HG03097 (cell line): ENCODE measurements around the gene EPHA6.

Source experiments
- ATAC-seq: cut with Tn5 transposase; IDR thresholded peaks from one replicate; pipeline ENCODE4 v1.9.1; 2021; ENCODE audit not compliant: unreplicated experiment, low FRiP score

EPHA6 gene

DNA sequence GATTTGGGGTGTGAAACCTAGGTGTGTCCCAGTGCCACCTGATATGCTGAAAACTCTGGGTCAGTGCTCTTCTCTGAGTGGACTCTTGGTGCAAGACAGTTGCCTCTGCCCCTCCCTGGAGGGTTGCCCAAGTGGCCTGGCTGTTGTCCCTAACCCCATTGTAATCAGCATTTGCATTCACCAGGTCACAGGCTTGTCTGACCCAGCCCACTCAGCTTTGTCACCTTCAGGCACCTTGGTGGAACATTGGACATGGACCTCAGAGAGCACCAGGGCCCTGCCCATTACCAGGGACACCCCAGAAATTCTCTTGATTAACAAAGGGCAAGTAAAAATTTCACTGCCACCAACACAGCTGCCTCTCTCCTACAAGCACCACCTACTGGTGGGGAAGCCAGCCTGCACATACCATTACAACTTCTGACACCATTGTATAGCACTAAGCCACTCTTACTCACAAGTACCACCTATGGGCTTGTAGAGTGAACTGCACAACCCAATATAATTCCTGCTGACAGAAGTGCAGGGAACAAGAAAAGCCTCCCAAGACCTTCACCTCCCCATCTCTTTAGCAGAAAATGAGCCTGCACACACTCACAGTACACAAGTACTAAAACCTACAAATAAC is 324.6 kb downstream of the EPHA6 start:
- no peak for ATAC-seq

DNA sequence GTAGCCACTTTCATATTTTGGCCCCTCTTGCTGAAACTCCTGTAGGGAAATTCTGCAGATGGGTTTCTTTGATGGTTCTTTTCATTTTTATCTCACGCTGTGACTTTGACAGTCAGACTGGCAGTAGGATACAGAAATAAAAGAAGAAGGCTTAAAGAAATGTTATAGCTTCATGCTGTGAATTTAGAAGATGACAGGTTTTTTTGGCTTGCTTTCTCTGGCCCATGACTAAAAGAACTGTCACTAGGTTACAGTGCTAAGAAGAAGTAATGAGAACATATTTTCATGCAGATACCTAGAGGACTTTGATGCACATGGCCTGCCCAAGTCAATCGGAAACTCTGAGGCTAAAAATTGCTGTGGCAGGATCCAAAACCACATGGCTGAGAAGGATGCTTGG is 334.5 kb downstream of the EPHA6 start:
- no peak for ATAC-seq

DNA sequence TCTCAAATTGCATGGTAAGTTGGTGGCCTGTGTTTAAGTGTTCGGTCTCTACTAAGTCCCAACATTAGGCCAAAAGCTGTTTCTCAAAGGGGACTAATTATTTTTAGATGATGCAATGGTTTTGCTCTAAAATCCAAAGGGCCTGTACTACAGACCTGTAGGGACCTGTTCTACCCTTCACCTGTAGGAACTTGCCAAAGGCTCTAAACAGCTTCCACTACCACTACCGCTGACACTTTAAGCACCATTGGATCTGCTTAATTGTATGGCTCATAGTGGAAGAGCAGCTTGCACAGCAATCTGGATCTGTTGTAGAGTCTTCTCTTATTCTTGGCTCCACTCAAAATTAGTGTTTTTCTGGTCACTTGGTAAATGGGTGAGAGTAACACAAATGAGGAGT is 346.8 kb downstream of the EPHA6 start:
- no peak for ATAC-seq

DNA sequence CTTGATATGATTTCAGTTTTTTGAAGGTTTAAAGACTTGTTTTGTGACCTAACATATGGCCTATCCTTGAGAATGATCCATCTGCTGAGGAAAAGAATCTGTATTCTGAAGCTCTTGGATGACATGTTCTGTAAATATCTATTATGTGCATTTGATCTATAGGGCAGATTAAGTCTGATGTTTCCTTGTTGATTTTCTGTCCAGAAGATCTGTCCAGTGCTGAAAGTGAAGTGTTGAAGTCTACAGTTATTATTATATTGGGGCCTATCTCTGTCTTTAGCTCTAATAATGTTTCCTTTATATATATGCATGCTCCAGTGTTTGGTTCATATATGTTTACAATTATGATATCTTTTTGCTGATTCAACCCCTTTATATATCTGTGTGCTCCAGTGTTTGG is 362.8 kb downstream of the EPHA6 start:
- ATAC-seq, result no peak

DNA sequence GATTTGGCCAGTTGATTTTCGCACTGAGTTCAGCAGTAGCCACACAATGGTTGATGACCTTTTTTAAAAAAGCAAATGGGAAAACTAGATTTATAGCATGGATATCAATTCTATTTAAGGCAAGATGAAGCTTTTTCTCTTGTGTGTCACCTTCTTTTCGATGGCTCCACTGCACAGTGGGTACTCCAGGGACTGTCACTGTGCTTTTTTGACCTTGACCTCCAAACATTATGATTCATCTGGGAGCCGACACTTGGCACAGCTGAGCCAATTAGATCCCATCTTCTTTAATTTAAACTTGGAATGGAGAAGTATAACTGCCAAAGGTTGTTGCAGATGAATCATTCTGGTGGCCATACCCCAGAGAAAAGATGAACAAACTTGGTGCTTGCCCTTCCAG is 367.3 kb downstream of the EPHA6 start:
- no peak for ATAC-seq

DNA sequence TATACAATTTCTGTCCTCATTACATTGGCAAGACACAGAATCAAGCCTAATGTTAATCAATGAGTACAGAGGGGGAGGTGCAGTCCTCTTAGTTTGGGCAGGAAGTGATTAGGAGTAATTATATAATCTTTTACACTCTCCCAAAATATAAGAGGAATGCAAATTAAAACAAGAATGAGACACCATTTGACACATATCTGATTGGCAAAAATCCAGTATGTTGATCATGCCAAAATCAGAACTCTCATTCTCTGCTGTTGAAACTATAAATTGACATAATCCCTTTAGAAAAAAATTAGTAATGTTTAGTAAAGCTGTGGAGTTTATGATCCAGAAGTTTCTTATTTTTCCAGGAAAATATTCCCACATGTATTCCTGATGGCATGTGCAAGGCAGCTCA is 373.4 kb downstream of the EPHA6 start:
- no peak for ATAC-seq

DNA sequence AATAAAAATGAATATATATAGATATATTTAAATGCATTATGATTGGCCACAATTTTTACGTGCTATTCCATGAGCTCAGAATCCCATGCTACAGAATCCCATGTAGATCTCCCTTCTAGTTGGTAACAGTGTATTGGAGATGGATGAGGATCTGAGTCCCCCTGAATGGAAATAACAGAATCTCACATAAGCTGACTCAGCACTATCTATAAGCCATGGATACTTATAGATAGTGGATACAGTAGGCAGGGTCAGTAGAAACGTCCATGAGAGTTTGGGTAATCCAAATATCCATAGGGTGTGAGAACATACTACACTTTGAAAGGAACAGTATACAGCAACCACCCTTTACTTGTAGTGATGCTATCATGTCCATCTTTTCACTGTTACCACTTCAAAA is 375.4 kb downstream of the EPHA6 start:
- ATAC-seq, result no peak

DNA sequence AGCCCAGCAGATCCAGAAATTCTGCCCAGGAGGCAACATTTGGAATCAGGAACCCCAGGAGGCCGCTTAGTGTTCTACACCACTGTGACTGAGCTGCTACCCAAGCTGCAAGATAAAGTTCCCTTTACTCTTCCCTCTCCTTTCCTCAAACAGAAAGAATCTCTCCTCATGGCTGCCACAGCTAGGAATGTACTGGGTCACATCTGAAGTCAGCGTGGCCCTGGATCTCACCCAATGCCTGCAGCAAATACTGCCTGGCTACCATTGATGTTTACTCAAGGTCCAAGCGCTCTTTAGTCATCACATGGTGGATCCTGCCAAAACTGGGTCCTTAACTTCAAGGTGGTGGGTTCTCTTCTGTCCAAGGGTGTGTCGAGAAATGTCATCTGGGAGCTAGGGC is 382.7 kb downstream of the EPHA6 start:
- ATAC-seq, result no peak

DNA sequence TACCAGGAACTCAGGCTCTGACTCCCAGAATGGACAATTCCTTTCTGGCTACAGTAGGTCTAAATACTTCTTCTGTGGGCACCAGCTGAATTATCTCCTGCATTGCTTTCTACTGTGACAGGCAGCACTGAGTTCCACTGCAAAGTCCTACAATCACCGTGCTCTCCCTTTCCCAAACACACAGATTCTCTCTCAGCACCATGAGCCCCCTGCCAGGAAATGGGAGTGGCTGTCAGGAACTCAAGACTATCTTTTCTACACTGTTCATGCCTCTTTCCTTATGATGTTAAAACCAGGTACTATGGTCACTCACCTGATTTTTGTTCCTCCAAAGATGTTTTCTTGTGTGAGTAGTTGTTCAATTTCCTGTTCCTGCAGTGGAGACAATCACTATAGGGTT is 383.4 kb downstream of the EPHA6 start:
- no peak for ATAC-seq

DNA sequence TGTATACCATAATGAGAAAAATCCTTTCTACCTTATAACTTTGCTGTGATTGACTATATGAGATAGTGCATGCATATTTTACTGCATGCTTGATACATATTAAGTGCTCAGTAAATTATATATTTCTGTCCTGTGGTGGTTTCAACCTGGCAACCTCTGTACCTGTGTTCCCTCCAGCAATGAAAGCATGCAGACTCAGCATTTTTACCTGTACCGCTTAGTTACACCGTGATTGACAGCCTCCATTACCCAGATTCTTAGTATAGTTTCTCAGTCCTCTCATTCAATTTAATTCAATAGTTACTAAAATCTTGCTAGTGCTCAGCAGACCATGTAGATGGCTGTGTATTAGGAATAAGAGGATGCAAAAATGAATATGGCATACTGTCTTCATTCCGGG is 386.0 kb downstream of the EPHA6 start:
- ATAC-seq, result no peak

DNA sequence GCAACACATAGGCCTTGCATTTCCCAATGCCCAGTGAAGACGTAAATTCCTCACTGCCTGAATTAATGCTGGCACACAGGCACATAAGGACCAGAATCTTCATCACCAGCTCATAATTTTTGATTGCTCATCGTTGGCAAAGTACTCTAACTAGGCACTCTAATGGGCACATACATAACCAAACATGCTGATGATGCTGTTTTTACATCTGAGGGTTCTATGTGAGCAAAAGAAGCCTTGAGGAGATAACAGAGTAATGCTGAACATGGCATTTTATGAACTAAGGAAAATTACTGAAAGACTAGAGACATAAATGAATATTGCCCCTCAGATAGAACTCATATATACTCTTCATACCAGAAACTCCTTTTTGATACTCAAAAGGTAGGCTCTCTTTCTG is 387.4 kb downstream of the EPHA6 start:
- no peak for ATAC-seq

DNA sequence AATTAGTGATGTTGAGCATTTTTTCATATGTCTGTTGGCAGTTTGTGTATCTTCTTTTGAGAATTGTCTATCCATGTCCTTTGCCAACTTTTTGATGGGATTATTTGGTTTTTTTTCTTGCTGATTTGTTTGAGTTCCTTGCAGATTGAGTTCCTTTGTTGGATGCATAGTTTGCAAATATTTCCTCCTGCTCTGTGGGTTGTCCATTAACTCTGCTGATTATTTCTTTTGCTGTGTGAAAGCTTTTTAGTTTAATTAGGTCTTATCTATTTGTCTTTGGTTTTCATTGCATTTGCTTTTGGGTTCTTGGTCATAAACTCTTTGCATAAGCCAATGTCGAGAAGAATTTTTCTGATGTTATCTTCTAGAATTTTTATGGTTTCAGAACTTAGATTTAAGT is 414.6 kb downstream of the EPHA6 start:
- ATAC-seq, result no peak

DNA sequence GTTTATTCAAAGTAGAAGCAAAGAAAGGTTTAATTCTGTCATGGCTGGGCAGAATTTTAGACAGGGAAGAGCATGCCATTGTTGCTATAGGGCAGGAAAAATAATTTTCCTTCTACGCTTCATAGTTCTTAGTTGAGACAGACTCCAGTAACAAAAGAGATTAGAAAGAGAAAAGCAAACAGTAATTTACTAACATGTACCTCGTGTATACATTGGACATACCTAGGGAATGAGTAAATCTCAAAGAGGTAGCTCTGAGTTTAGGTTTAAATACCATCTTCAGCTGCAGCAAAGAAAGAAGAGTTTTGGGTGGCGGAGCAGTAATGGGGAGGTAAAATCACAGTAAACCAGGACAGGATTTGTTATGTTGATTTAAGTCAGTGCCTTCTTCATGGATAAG is 416.1 kb downstream of the EPHA6 start:
- ATAC-seq, result no peak

DNA sequence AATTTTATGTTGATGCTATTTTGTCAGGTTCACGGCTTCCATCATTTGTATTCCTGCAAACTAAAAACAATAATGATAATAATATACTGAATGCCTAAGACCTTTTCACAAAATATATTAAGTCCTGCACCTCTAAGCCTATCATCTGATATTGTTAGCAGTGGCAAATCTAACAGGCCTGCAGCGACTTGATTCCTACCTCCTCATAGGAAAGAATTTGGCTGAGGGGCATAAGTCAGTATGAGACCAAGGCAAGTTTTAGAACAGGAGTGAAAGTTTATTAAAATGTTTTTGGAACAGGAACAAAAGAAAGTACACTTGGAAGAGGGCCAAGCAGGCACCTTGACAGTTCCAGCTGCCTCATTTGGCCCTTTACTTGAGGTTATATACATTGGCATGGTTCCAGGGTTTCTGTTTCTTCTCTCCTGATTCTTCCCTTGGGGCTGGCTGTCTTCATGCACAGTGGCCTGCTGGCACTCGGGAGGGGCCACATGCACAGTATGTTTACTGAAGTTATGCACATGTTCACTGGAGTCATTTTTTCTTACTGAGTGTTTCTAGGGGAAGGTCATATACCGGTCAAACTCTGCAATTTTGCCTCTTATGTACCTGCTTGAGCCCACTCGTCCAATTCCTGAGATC is 418.1 kb downstream of the EPHA6 start:
- no peak for ATAC-seq

DNA sequence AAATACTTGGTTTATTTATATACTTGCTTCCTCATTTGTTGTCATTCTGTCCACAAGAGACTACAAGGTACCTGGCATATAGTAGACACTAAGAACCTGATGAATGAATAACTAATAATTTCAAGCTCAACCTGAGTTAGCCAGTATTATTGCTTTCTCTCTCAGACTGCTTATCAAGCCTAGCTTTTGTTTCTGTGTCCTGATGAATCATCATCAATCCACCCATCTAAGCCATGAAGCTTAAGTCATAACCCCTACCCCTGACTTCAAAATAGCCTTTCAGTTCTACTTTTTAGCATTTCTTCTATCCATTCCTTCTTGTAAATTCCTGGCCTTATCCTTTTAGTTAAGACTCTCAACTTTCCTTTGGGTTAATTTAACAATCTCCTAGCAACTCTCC is 420.8 kb downstream of the EPHA6 start:
- no peak for ATAC-seq

DNA sequence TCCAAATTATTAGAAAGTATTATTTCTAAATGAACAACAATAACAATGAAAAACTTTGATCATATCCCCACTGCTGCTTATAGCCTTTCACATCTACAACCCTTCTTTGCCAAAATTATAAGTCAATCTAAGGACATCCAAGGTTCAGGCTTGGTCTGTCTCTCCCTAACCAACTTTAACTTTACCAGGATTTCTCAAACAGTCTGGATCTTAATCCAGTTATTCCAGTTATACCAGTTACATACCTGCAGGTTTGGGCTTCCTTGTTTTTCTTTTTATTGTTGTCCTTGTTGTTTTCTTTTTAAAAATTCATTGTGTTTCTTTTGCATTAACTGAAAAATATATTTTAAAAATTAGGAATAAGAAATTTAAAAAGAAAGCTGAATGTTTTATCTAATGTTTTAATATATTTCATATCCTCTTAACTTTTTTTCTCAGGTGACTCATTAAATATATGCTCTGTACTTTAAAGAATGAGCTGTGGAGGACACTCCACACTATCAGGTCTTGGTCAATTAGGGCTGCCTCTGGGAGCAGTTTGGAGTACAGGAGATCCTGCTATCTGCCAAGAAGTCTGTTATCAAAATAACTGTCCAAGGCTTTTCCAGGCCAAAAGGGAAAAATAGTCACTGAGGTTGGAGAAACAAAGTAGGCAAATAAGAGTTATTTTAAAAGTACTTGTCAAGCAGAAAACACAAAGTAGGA is 421.4 kb downstream of the EPHA6 start:
- no peak for ATAC-seq

DNA sequence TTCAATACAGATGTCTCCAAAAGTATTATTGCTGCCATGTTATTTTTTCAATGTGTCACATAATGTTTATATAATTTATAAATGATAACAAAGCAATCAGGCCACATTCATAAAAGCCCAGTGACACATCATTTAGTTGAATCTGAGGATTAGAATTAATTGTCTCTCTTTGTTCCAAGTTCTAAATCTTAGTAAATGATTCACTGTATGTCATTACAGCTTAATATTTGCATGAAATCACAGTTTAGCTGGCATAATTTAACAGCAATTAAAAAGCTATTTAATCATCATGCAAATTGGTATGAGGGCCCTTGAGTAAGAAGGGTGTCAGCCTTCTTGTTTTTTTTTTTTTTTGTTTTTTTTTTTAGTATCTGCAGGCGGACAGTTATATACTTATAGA is 427.0 kb downstream of the EPHA6 start:
- no peak for ATAC-seq

DNA sequence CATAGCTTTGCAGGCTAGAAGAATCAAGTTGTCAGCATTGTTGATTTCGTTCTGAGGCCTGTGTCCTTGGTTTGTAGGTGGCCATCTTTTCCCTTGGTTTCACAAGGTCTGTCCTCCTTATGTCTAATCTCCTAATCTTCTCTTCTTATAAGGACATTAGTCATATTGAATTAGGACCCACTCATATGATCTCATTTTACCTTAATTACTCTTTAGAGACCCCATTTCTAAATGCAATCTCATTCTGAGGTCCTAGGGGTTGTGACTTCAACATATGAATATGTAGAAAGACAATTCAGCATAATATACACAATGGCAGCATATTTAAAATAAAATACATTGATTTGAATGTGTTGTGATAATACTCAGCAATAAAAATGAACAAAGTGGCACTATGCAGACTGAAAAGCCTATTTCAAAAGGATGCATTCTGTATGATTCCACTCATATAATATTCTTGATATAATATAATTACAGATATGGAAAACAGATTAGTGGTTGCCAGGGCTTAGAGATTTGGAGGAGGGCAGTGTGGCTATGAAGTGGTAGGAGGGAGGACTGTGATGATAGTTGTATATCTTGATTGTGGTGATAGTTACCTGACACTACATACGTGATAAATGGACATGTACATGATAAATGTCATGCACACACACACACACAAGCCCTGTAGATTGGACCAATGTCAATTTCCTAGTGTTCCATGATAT is 431.0 kb downstream of the EPHA6 start:
- ATAC-seq, result no peak

DNA sequence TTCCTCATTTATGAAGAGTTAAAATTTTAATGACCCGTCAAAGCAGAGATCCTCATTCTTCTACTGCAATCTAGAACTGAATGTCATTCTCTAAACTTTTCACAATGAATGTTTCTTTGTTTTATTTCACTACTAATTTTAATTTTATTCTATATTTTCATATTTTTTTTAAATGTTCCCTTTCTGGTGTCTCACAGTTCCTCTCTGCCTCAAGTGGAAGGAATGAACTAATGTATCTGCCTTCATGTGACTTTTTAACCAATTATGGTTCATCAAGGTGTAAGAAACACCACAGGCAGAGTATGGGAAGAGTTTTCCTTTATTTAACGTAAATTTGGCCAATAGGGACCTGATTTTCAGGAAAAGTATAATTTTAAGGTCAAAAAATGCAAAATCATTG is 441.7 kb downstream of the EPHA6 start:
- no peak for ATAC-seq

DNA sequence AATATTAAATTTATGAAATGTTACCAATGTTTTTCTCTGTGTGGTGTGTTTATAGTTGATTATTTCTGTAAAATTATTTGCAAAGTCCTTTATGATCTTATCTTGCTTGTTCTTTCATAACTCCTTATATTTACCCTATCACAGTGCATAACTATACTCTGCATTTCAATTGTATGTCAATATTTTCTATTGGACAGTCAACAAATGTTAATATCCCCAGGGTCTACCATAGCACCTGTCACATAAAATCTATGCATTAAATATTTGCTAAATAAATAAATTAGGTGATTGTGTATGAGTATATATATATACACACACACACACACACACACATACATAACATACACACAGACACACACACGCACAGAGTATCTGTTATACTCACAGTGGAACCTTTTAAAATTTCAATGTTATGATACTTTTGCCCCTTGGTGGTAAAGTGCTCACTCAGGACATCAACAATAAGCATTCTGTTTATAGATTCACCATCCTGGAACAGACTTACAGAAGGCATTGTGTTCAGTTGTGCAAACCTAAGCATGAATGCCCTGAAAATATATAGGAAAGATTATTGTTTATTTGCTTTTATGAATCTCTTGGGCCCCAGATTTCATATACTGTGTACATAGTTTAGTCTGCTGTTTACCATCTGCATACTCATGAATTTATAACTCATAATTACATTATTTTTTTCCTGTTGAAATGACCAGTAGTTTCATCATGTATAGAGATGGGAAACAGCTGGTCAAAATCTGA is 443.7 kb downstream of the EPHA6 start:
- no peak for ATAC-seq

DNA sequence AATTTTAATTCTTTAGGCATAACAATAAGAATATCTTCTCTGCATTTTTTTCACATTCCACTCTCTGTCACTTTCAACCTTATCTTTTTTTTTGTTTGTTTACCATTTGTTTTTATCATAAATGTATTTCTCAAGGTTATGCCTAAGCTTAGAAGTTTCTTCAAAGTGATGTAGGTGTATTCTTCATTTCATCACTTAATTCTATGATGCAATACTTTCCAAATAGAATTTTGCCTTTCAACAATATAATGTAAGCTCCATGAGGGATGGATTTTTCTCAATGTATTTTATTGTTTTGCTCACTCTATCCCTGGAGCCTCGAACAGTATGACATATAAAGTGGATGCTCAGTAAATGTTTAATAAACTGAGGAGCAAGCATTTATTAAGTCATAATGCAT is 444.9 kb downstream of the EPHA6 start:
- ATAC-seq, result no peak
